NCI-H2196 (cell line): Measurements from ENCODE around the gene LAD1.

Source experiments
- DNase-seq: peaks from one replicate; lab custom pipeline; 2025; ENCODE audit not compliant: unreplicated experiment; lab: John Stamatoyannopoulos, UW

The LAD1 gene

GRCh38 chr1:201350361-201350725 is 48.8 kb downstream of the LAD1 start:
- DNase-seq = no peak

- no peak for DNase-seq
Observed at GRCh38 chr1:201349092-201349491, 50.0 kb downstream of the LAD1 start.

GRCh38 chr1:201348211-201348566 is 50.9 kb downstream of the LAD1 start:
- DNase-seq = peak; percentile 56

- no peak for DNase-seq
Observed at GRCh38 chr1:201347498-201348210, 51.5 kb downstream of the LAD1 start.

- DNase-seq = no peak
Observed at GRCh38 chr1:201346987-201347386, 52.1 kb downstream of the LAD1 start.

GRCh38 chr1:201346337-201346939 is 52.7 kb downstream of the LAD1 start:
- DNase-seq = peak; percentile 61

GRCh38 chr1:201345081-201345355 is 54.1 kb downstream of the LAD1 start:
- no peak for DNase-seq

GRCh38 chr1:201344206-201345080 is 54.7 kb downstream of the LAD1 start:
- no peak for DNase-seq

GRCh38 chr1:201341377-201341776 is 57.7 kb downstream of the LAD1 start:
- no peak for DNase-seq

GRCh38 chr1:201336711-201337450 is 62.2 kb downstream of the LAD1 start:
- no peak for DNase-seq

GRCh38 chr1:201335901-201336300 is 63.2 kb downstream of the LAD1 start:
- DNase-seq = no peak

- DNase-seq = no peak
Observed at GRCh38 chr1:201335174-201335870, 63.8 kb downstream of the LAD1 start.

GRCh38 chr1:201334325-201335173 is 64.6 kb downstream of the LAD1 start:
- no peak for DNase-seq

- DNase-seq = no peak
Observed at GRCh38 chr1:201332616-201333335, 66.3 kb downstream of the LAD1 start.

- no peak for DNase-seq
Observed at GRCh38 chr1:201332021-201332420, 67.1 kb downstream of the LAD1 start.

- DNase-seq = no peak
Observed at GRCh38 chr1:201331166-201331565, 68.0 kb downstream of the LAD1 start.
